Nucleus accumbens (tissue), 56 donors: ENCODE measurements around the gene DSP.

Experiments
- DNase-seq, 56 donors: peaks; one replicate each; lab custom pipeline; 2025; lab: John Stamatoyannopoulos, UW

DSP gene

GRCh38 chr6:7541175-7542064 is at the start of gene DSP:
Gene DSP (plus strand): TSS chr6:7541671. CDS start chr6:7541916, 245 bp downstream.
- DNase-seq, result no peak

DNA sequence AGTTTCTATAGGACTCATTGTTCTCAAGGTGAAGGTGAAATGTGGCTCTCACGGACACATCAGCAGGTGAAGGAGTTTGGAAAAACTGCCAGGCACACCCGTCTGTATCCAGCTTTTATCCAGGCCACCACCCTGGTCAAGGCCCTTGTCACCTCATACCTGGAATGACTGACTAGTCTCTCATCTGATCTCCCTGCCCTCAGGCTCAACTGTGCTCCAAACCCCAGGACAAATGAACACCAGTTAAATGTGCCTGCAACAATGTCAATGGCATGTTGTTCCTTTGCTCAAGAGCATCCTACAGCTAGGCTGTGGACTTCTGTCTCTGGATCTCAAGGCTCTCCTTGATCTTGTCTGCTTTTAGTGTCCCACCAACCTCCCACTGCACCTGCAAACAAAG is 47.6 kb upstream of the DSP start:
- DNase-seq, result no peak

DNA sequence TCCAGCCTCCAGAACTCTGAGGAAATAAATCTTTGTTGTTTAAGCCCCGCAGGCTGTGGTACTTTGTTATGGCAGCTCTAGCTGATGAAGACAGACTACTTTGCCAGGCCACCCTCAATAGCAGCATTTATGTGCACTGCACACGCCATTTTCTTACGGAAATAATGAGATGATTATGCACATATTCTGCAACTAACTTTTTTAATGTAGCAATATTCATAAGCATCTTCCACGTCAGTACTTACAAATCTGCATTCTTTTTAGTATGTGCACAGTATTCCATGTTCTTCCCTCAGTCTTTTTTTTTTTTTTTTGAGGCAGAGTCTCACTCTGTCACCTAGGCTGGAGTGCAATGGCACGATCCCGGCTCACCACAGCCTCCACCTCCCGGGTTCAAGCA is 46.8 kb upstream of the DSP start:
- DNase-seq, result no peak

GRCh38 chr6:7496266-7496875 is 45.1 kb upstream of the DSP start:
- DNase-seq, result no peak

- no peak for DNase-seq
Measured at GRCh38 chr6:7500752-7501282, 40.7 kb upstream of the DSP start.

DNA sequence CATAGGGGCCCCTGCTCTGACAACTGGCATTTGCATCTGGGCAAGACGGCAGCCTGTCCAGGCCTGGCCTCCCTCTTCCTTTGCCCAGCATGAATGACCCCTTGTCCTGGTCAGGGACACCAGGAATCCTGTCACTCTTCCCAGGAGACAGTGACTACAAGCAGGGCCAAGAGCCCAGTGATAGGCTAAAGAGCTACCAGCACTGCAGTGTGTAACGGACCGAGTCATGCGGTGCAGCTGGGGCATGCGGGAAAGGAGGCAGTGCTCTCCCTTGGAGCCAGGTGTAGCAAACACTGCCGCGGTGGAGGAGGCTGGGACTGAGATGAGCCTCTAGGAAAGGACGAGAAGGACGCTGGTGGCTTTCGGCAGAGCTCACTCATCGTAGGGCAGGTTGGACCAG is 38.7 kb upstream of the DSP start:
- no peak for DNase-seq

GRCh38 chr6:7504041-7504440 is 37.4 kb upstream of the DSP start:
- no peak for DNase-seq

GRCh38 chr6:7505189-7505699 is 36.2 kb upstream of the DSP start:
- DNase-seq, result peak in 43 of 56 donors; percentile 9 to 83 (median 50)

GRCh38 chr6:7507600-7507999 is 33.9 kb upstream of the DSP start:
- DNase-seq, result no peak

- DNase-seq, result no peak
Measured at GRCh38 chr6:7512320-7512719, 29.2 kb upstream of the DSP start.

DNA sequence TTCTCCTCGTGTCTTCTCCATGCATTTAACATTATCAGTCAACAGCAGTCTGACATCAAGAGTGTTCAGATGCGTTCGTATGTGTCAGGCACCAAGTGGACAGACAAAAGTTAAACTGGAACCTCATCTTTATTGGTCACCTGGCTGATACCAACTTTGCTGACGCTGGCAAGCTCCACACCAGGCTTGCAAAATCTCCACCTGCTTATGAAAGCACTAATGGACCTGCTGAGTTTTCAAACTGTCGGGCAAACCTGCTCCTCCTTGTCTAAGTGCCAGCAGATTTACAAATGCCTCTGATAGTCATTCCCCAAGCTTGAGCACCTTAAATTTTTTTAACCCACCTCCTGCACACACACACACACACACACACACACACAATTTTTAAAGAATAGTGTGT is 27.9 kb upstream of the DSP start:
- DNase-seq, result no peak

DNA sequence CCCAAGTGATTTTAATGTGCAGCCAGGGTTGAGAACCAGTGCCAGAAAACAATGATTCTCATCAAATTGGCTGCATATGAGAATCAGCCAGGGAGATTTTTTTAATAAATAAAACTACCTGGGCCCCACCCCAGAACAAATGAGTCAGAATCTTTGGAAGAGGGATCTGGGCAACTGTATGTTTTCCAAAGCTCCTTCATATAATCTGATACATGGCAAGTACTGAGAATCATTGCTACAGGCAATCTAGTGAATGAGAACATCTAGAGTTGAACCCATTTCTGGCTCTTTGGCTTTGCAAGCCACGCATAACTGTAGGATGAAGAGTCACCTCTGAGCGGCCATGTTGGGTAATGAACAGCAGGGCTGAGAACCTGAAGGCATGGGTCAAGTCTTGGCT is 26.1 kb upstream of the DSP start:
- no peak for DNase-seq

GRCh38 chr6:7518877-7519276 is 22.6 kb upstream of the DSP start:
- DNase-seq, result no peak

- no peak for DNase-seq
Measured at GRCh38 chr6:7522873-7523272, 18.6 kb upstream of the DSP start.

DNA sequence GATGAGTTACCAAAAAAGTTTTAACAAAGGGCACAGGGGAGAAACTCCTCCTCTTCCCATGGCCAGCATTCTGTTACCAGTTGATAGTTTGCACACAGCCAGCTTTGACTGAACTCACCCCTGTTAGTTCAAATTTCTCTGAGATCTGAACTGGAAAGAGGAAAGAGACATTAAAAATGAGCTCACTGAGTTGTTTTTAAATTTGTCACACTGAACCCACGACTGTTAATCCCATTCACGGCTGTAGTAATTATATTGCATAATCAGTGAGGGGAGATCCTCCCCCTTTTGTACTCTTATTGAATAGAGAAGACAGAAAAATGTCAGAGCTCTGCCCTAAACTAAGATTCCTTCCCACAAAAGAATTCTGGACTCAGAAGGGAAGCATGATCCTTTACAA is 17.5 kb upstream of the DSP start:
- DNase-seq, result no peak

- no peak for DNase-seq
Measured at GRCh38 chr6:7526755-7527154, 14.7 kb upstream of the DSP start.

GRCh38 chr6:7528565-7528964 is 12.9 kb upstream of the DSP start:
- DNase-seq, result no peak

DNA sequence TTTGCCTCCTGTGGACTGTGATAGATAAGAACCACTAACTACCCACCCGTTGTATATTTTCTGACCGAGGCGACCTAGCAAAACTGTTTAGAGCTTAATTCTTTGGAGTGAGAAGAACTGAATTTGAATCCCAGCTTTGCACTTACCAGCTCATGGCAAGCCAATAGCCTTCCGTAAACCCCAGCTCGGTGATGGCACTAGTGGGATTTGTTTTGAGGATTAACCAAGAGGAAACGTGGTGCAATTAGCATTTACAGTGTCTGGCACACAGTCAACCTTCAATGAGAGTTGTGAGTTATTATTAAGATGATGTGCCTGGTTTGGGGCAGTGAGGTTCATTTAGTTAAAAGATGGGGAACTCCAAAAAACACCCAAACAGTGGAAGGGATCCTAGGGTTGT is 12.3 kb upstream of the DSP start:
- no peak for DNase-seq

- DNase-seq, result no peak
Measured at GRCh38 chr6:7532232-7532631, 9.2 kb upstream of the DSP start.

DNA sequence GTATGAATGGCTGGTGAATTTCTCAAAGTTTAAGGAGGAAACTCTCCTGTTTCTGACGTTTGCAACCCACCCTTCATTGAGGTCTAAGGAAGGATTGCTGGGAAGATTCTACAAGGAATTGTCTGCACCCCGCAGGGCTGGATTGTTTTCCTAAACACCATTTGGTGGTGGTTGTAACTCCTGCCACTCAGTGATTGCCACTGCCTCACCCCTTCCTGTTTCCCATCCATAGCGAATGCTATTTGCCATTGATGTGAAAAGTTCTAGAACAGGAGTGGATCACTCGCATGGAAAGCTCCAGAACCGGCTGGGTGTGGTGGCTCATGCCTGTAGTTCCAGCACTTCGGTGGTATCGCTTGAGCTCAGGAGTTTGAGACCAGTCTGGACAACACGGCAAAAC is 8.7 kb upstream of the DSP start:
- DNase-seq, result no peak

GRCh38 chr6:7534192-7534591 is 7.3 kb upstream of the DSP start:
- DNase-seq, result no peak

- DNase-seq, result no peak
Measured at GRCh38 chr6:7535498-7535897, 6.0 kb upstream of the DSP start.
